HepG2 (cell line): Measurements from ENCODE around the gene CASP5. TPM values are rescaled to one million over a fixed set of nuclear protein-coding genes. Genes with fewer than 3 reads are reported as not detected.

ENCODE experiments used
- BCL6 ChIP-seq: IDR thresholded peaks from 2 replicates; pipeline ENCODE4 v1.6.1; 2016; ENCODE audit warnings: missing genetic modification reagents, missing compliant biosample characterization
- BORCS8-MEF2B ChIP-seq: sonication (generic); formaldehyde crosslinking; IDR thresholded peaks from 2 replicates; pipeline ENCODE4 v1.8.0; 2022; ENCODE audit warnings: mild to moderate bottlenecking, missing genetic modification reagents
- CEBPG ChIP-seq: IDR thresholded peaks from 2 replicates; pipeline ENCODE4 v1.6.1; 2016
- ELF3 ChIP-seq: IDR thresholded peaks from 2 replicates; pipeline ENCODE4 v1.6.1; 2016; ENCODE audit warnings: missing genetic modification reagents, missing compliant biosample characterization
- EP300 ChIP-seq, 3 experiments: sonication (generic) in 1 of 3; formaldehyde crosslinking in 1 of 3; IDR thresholded peaks; 2 replicates each; pipeline versions ENCODE4 v1.5.1 to v1.6.1; 2011 to 2020; ENCODE audit warnings: low read depth in 2 of 3, low read length in 2 of 3, borderline replicate concordance in 1 of 3, improper control_type of control experiment in 1 of 3, mild to moderate bottlenecking in 1 of 3, missing genetic modification reagents in 1 of 3, moderate library complexity in 1 of 3
- FOXA1 ChIP-seq, 2 experiments: fragments of 450-650 bp in 1 of 2; sonication (generic) in 1 of 2; formaldehyde crosslinking in 1 of 2; IDR thresholded peaks; 2 replicates each; pipeline versions ENCODE4 v1.4.0 to v1.6.1; 2016 to 2020; ENCODE audit warnings: missing genetic modification reagents in 1 of 2
- FOXJ3 ChIP-seq: sonication (generic); formaldehyde crosslinking; IDR thresholded peaks from 2 replicates; pipeline ENCODE4 v1.4.0; 2020; ENCODE audit warnings: missing genetic modification reagents, mild to moderate bottlenecking, borderline replicate concordance
- GABPA ChIP-seq, 2 experiments: IDR thresholded peaks; 2 replicates each; pipeline ENCODE4 v1.6.1; 2011 to 2016; ENCODE audit warnings: low read depth in 2 of 2, low read length in 1 of 2, missing biosample characterization in 1 of 2, missing genetic modification characterization in 1 of 2
- GFI1 ChIP-seq: sonication (generic); formaldehyde crosslinking; IDR thresholded peaks from 2 replicates; pipeline ENCODE4 v1.5.0; 2020; ENCODE audit warnings: missing genetic modification reagents, mild to moderate bottlenecking, borderline replicate concordance
- HDAC2 ChIP-seq: sonication (generic); formaldehyde crosslinking; IDR thresholded peaks from 2 replicates; pipeline ENCODE4 v1.4.0; 2020; ENCODE audit warnings: missing genetic modification reagents
- HMG20A ChIP-seq: IDR thresholded peaks from 2 replicates; pipeline ENCODE4 v1.6.1; 2016; ENCODE audit warnings: borderline replicate concordance
- HNF4A ChIP-seq: sonication (generic); formaldehyde crosslinking; IDR thresholded peaks from 2 replicates; pipeline ENCODE4 v1.4.0; 2020; ENCODE audit warnings: missing genetic modification reagents
- MED1 ChIP-seq: sonication (generic); formaldehyde crosslinking; IDR thresholded peaks from 2 replicates; pipeline ENCODE4 v1.4.0; 2020; ENCODE audit warnings: missing genetic modification reagents
- MIER3 ChIP-seq: IDR thresholded peaks from 2 replicates; pipeline ENCODE4 v1.6.1; 2016; ENCODE audit warnings: missing compliant biosample characterization, borderline replicate concordance
- POGZ ChIP-seq: sonication (generic); formaldehyde crosslinking; IDR thresholded peaks from 2 replicates; pipeline ENCODE4 v1.4.0; 2020; ENCODE audit warnings: mild to moderate bottlenecking, missing genetic modification reagents
- SMYD3 ChIP-seq: sonication (generic); formaldehyde crosslinking; IDR thresholded peaks from 2 replicates; pipeline ENCODE4 v1.8.1; 2023; ENCODE audit warnings: mild to moderate bottlenecking, missing genetic modification reagents
- SOX6 ChIP-seq, 2 experiments: fragments of 450-650 bp in 1 of 2; sonication (generic) in 1 of 2; formaldehyde crosslinking in 1 of 2; IDR thresholded peaks; 2 replicates each; pipeline versions ENCODE4 v1.4.0 to v1.6.1; 2017 to 2020; ENCODE audit warnings: antibody characterized with exemption in 1 of 2, mild to moderate bottlenecking in 1 of 2, missing genetic modification reagents in 1 of 2
- ZNF20 ChIP-seq: sonication (generic); formaldehyde crosslinking; IDR thresholded peaks from 2 replicates; pipeline ENCODE4 v1.4.0; 2020; ENCODE audit warnings: mild to moderate bottlenecking, moderate library complexity, missing genetic modification reagents
- ZNF414 ChIP-seq: sonication (generic); formaldehyde crosslinking; IDR thresholded peaks from 2 replicates; pipeline ENCODE4 v1.5.0; 2020; ENCODE audit warnings: missing genetic modification reagents
- polyA plus RNA-seq, 8 experiments: library from polyadenylated mRNA; depleted of rRNA in 3 of 8; stranded (reverse) in 7 of 8; unstranded in 1 of 8; fragments of >200 nt; fragmentation: Illumina TruSeq in 4 of 8; extraction: Trizol in 4 of 8; gene quantifications; 2 replicates each; pipeline versions ENCODE4 v1.2.1 to v1.2.3, GENCODE V29; 2011 to 2016; ENCODE audit warnings: low read depth in 4 of 8, missing spikeins in 1 of 8, mixed read lengths in 1 of 8; ENCODE audit not compliant: insufficient read depth in 1 of 8
- total RNA-seq, 5 experiments: library from RNA; depleted of rRNA; stranded (reverse); fragments of >200 nt; fragmentation: Illumina TruSeq; extraction: Trizol; gene quantifications; 2 replicates each; pipeline ENCODE4 v1.2.3, GENCODE V29; 2016; ENCODE audit warnings: low read depth in 1 of 5
- TF ChIP-seq, protein P1 (sequence below): IDR thresholded peaks from 2 replicates; pipeline ENCODE4 v1.4.0; 2020; ENCODE audit warnings: mild to moderate bottlenecking, missing genetic modification reagents
- TF ChIP-seq, protein P2 (sequence below): fragments of 450-650 bp; IDR thresholded peaks from 2 replicates; pipeline ENCODE4 v1.6.1; 2017
- TF ChIP-seq, protein P3 (sequence below): IDR thresholded peaks from 2 replicates; pipeline ENCODE4 v1.6.1; 2016; ENCODE audit warnings: low read depth
- TF ChIP-seq, protein P4 (sequence below): IDR thresholded peaks from 2 replicates; pipeline ENCODE4 v1.6.1; 2016; ENCODE audit warnings: missing genetic modification reagents, missing compliant biosample characterization

The CASP5 gene
- total and polyA plus RNA-seq, 2 of the 13 experiments (the other 11 are each of a cell fraction or from before 2014, with no cell fraction given) = not detected

DNA sequence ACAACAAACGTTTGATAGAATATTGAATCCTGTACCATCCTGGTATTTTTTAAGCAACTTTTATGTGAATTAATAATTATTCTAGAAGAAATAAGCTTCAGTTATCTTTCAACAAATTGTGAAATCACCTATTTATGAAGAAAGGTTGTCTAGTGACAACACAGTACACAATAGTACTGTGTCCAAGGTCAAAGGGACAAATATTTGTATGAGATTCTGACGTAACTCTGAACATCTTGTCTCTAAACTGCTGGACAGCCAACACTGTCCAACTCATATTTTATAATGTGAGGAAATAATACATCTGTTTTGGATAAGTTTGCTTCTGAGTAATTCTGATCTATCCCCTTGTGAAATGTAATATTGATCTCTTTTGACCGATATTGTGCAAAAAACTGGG is 18.9 kb downstream of the CASP5 start (continued):
- TF ChIP-seq, protein P1, sequence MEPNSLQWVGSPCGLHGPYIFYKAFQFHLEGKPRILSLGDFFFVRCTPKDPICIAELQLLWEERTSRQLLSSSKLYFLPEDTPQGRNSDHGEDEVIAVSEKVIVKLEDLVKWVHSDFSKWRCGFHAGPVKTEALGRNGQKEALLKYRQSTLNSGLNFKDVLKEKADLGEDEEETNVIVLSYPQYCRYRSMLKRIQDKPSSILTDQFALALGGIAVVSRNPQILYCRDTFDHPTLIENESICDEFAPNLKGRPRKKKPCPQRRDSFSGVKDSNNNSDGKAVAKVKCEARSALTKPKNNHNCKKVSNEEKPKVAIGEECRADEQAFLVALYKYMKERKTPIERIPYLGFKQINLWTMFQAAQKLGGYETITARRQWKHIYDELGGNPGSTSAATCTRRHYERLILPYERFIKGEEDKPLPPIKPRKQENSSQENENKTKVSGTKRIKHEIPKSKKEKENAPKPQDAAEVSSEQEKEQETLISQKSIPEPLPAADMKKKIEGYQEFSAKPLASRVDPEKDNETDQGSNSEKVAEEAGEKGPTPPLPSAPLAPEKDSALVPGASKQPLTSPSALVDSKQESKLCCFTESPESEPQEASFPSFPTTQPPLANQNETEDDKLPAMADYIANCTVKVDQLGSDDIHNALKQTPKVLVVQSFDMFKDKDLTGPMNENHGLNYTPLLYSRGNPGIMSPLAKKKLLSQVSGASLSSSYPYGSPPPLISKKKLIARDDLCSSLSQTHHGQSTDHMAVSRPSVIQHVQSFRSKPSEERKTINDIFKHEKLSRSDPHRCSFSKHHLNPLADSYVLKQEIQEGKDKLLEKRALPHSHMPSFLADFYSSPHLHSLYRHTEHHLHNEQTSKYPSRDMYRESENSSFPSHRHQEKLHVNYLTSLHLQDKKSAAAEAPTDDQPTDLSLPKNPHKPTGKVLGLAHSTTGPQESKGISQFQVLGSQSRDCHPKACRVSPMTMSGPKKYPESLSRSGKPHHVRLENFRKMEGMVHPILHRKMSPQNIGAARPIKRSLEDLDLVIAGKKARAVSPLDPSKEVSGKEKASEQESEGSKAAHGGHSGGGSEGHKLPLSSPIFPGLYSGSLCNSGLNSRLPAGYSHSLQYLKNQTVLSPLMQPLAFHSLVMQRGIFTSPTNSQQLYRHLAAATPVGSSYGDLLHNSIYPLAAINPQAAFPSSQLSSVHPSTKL (CRISPR knock-in tag) = peak; percentile 86
- 0 out of 2 replicates have a peak, but pooled peaks have one; percentile 14 for TF ChIP-seq ELF3 (CRISPR knock-in tag)
- TF ChIP-seq, protein P2, sequence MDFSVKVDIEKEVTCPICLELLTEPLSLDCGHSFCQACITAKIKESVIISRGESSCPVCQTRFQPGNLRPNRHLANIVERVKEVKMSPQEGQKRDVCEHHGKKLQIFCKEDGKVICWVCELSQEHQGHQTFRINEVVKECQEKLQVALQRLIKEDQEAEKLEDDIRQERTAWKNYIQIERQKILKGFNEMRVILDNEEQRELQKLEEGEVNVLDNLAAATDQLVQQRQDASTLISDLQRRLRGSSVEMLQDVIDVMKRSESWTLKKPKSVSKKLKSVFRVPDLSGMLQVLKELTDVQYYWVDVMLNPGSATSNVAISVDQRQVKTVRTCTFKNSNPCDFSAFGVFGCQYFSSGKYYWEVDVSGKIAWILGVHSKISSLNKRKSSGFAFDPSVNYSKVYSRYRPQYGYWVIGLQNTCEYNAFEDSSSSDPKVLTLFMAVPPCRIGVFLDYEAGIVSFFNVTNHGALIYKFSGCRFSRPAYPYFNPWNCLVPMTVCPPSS = no peak
- no peak for TF ChIP-seq GABPA (IDR thresholded peaks at IDR 0.05; ENCODE audit: low read depth, low read length)
- TF ChIP-seq GABPA (CRISPR knock-in tag; IDR thresholded peaks at IDR 0.05; ENCODE audit: low read depth) = no peak
- TF ChIP-seq EP300 (IDR thresholded peaks at IDR 0.05; ENCODE audit: low read depth in 2 of 2, low read length in 2 of 2) = peak in 1 of 2 experiments; percentile 41; a peak in 1 of 4 replicates
- no peak for TF ChIP-seq EP300 (CRISPR knock-in tag; IDR thresholded peaks at IDR 0.05; ENCODE audit: borderline replicate concordance)
- peak; percentile 56 for TF ChIP-seq HNF4A (CRISPR knock-in tag)
- peak; percentile 57; the same call in 1 of the 2 replicates for TF ChIP-seq BCL6
- TF ChIP-seq MIER3 = peak; percentile 46; the same call in 1 of the 2 replicates
- TF ChIP-seq ZNF20 (CRISPR knock-in tag) = no peak
- 0 out of 2 replicates have a peak, but pooled peaks have one; percentile 16 for TF ChIP-seq HDAC2 (CRISPR knock-in tag)
- TF ChIP-seq POGZ (CRISPR knock-in tag) = 0 out of 2 replicates have a peak, but pooled peaks have one; percentile 40
- TF ChIP-seq HMG20A (CRISPR knock-in tag) = peak; percentile 78; the same call in 1 of the 2 replicates
- no peak for TF ChIP-seq GFI1 (CRISPR knock-in tag)
- TF ChIP-seq, protein P3, sequence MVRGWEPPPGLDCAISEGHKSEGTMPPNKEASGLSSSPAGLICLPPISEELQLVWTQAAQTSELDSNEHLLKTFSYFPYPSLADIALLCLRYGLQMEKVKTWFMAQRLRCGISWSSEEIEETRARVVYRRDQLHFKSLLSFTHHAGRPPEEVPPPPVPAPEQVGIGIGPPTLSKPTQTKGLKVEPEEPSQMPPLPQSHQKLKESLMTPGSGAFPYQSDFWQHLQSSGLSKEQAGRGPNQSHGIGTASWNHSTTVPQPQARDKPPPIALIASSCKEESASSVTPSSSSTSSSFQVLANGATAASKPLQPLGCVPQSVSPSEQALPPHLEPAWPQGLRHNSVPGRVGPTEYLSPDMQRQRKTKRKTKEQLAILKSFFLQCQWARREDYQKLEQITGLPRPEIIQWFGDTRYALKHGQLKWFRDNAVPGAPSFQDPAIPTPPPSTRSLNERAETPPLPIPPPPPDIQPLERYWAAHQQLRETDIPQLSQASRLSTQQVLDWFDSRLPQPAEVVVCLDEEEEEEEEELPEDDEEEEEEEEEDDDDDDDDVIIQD (CRISPR knock-in tag) = peak; percentile 67; the same call in 1 of the 2 replicates
- TF ChIP-seq SOX6 (IDR thresholded peaks at IDR 0.05) = no peak
- peak; percentile 87 for TF ChIP-seq SOX6 (CRISPR knock-in tag; IDR thresholded peaks at IDR 0.05)
- no peak for TF ChIP-seq ZNF414 (CRISPR knock-in tag)
- TF ChIP-seq CEBPG (CRISPR knock-in tag) = peak; percentile 81
- no peak for TF ChIP-seq BORCS8-MEF2B (CRISPR knock-in tag)
- no peak for TF ChIP-seq FOXA1 (IDR thresholded peaks at IDR 0.05)
- peak; percentile 27; the same call in 1 of the 2 replicates for TF ChIP-seq FOXA1 (CRISPR knock-in tag; IDR thresholded peaks at IDR 0.05)
- no peak for TF ChIP-seq SMYD3 (CRISPR knock-in tag)
- peak; percentile 50; the same call in 1 of the 2 replicates for TF ChIP-seq FOXJ3
- TF ChIP-seq, protein P4, sequence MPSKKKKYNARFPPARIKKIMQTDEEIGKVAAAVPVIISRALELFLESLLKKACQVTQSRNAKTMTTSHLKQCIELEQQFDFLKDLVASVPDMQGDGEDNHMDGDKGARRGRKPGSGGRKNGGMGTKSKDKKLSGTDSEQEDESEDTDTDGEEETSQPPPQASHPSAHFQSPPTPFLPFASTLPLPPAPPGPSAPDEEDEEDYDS (CRISPR knock-in tag) = no peak
- TF ChIP-seq MED1 (CRISPR knock-in tag) = peak; percentile 40; the same call in 1 of the 2 replicates
